ENCODE data around the gene EML6. TPM values are rescaled to one million over a fixed set of nuclear protein-coding genes. Genes with fewer than 3 reads are reported as not detected.

The EML6 gene
- total and polyA plus RNA-seq, 2 of the 13 experiments (the other 11 are each of a cell fraction or from before 2014, with no cell fraction given), result 17.2 to 32.4 TPM

DNA sequence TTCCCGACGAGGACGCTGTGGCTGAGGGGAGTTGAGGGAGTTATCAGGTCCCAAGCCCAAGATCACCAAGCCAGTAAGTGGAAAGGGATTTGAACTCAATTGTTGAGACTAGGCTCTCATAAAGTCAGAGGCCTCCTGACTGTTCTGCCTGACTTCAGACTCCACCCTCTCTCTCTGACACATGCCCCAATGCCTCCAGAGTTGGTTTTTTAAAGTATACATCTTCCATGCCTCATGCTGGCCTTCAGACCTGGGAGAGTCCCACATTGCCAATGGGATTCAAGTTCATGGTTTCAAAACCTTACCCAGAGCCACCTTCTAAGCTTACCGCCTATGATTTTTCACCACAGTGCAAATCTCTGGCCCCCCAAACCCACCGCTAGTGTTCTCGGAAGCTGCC, 226.0 kb downstream of the EML6 start:
- FAIRE-seq, result no peak

GRCh38 chr2:54950811-54951210, 227.3 kb downstream of the EML6 start:
- ChIA-PET POLR2A (no interaction called here), CTCF (ENCODE audit: low intra/inter-chr PET ratio, low total read pairs) (no interaction called here)
- H3K9me3 ChIP-seq (ENCODE audit: low read length), result no peaks in the 10 kb centered on the region
- DNase-seq (ENCODE audit: low spot score) (no peak), ATAC-seq (no peak), FAIRE-seq (no peak)
- in situ Hi-C loops (cut with HindIII; ENCODE audit: extremely low pct_ligation_motif_present, low pct_unique_long_range_greater_than_20kb) (no loop called here), intact Hi-C loops (cut with micrococcal nuclease; ENCODE audit: unreplicated experiment) (no loop called here)
- no peak overlapping the region for H3K27ac ChIP-seq (ENCODE audit: extremely low read length, insufficient read depth, low read length)
- no TSS peak for BruUV-seq (replicated peaks)
- H3K4me2 ChIP-seq (ENCODE audit: low read depth, low read length), result no peak overlapping the region
- 0 out of 5 replicates have a peak, but pooled peaks cover 0 to 1% of the 10 kb centered on the region in 2 experiments for H3K36me3 ChIP-seq (replicated peaks in 1 of 2; ENCODE audit: control insufficient read depth in 1 of 2, insufficient read depth in 2 of 2, low read length in 2 of 2)
- no peak overlapping the region for H3K4me3 ChIP-seq (replicated peaks in 1 of 3; ENCODE audit: insufficient read depth in 1 of 3, low read depth in 2 of 3, low read length in 3 of 3)
- no peaks in the 10 kb centered on the region for H3K79me2 ChIP-seq (ENCODE audit: insufficient read depth, low read length)
- H3K27me3 ChIP-seq (ENCODE audit: control insufficient read depth in 1 of 2, insufficient read depth in 2 of 2, low read length in 2 of 2), result no peaks in the 10 kb centered on the region
- WGBS (ENCODE audit: low lambda C conversion rate), result 93% methylated on average over 3 of the region's 3 CpGs
- H3K9ac ChIP-seq (ENCODE audit: insufficient read depth, low read depth, low read length), result no peak overlapping the region
- H4K20me1 ChIP-seq (ENCODE audit: insufficient read depth, low read length), result no peaks in the 10 kb centered on the region
- H2AFZ ChIP-seq (ENCODE audit: low read length), result no peak overlapping the region
- H3K4me1 ChIP-seq (ENCODE audit: insufficient read depth, low read length), result peaks cover 12% of the 10 kb centered on the region
- TF ChIP-seq, protein P1, sequence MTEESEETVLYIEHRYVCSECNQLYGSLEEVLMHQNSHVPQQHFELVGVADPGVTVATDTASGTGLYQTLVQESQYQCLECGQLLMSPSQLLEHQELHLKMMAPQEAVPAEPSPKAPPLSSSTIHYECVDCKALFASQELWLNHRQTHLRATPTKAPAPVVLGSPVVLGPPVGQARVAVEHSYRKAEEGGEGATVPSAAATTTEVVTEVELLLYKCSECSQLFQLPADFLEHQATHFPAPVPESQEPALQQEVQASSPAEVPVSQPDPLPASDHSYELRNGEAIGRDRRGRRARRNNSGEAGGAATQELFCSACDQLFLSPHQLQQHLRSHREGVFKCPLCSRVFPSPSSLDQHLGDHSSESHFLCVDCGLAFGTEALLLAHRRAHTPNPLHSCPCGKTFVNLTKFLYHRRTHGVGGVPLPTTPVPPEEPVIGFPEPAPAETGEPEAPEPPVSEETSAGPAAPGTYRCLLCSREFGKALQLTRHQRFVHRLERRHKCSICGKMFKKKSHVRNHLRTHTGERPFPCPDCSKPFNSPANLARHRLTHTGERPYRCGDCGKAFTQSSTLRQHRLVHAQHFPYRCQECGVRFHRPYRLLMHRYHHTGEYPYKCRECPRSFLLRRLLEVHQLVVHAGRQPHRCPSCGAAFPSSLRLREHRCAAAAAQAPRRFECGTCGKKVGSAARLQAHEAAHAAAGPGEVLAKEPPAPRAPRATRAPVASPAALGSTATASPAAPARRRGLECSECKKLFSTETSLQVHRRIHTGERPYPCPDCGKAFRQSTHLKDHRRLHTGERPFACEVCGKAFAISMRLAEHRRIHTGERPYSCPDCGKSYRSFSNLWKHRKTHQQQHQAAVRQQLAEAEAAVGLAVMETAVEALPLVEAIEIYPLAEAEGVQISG (CRISPR knock-in tag; IDR thresholded peaks at IDR 0.05), result no peak
- TF ChIP-seq ZNF614 (CRISPR knock-in tag; IDR thresholded peaks at IDR 0.05; ENCODE audit: borderline replicate concordance), result no peak
- no peak for TF ChIP-seq GPN1 (CRISPR knock-in tag; IDR thresholded peaks at IDR 0.05; ENCODE audit: borderline replicate concordance)
- TF ChIP-seq MLLT10 (CRISPR knock-in tag; IDR thresholded peaks at IDR 0.05), result no peak
- TF ChIP-seq SRSF1 (optimal IDR thresholded peaks at IDR 0.05; ENCODE audit: low read depth, low read length), result no peak
- no peak for TF ChIP-seq RARA (CRISPR knock-in tag; IDR thresholded peaks at IDR 0.05)
- TF ChIP-seq SIX1 (CRISPR knock-in tag; IDR thresholded peaks at IDR 0.05; ENCODE audit: borderline replicate concordance), result no peak
- TF ChIP-seq, protein P2, sequence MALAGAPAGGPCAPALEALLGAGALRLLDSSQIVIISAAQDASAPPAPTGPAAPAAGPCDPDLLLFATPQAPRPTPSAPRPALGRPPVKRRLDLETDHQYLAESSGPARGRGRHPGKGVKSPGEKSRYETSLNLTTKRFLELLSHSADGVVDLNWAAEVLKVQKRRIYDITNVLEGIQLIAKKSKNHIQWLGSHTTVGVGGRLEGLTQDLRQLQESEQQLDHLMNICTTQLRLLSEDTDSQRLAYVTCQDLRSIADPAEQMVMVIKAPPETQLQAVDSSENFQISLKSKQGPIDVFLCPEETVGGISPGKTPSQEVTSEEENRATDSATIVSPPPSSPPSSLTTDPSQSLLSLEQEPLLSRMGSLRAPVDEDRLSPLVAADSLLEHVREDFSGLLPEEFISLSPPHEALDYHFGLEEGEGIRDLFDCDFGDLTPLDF (CRISPR knock-in tag; IDR thresholded peaks at IDR 0.05), result no peak
- TF ChIP-seq, protein P3, sequence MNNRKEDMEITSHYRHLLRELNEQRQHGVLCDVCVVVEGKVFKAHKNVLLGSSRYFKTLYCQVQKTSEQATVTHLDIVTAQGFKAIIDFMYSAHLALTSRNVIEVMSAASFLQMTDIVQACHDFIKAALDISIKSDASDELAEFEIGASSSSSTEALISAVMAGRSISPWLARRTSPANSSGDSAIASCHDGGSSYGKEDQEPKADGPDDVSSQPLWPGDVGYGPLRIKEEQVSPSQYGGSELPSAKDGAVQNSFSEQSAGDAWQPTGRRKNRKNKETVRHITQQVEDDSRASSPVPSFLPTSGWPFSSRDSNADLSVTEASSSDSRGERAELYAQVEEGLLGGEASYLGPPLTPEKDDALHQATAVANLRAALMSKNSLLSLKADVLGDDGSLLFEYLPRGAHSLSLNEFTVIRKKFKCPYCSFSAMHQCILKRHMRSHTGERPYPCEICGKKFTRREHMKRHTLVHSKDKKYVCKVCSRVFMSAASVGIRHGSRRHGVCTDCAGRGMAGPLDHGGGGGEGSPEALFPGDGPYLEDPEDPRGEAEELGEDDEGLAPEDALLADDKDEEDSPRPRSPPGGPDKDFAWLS (CRISPR knock-in tag; IDR thresholded peaks at IDR 0.05; ENCODE audit: borderline replicate concordance), result no peak
- TF ChIP-seq ZNF780A (CRISPR knock-in tag; IDR thresholded peaks at IDR 0.05), result no peak
- no peak for TF ChIP-seq ZSCAN9 (CRISPR knock-in tag; IDR thresholded peaks at IDR 0.05; ENCODE audit: borderline replicate concordance)
- TF ChIP-seq ZNF597 (CRISPR knock-in tag; IDR thresholded peaks at IDR 0.05), result no peak

More for the DNA sequence above, 226.0 kb downstream of the EML6 start:
- Histone ChIP-seq H2AFZ (ENCODE audit: low read length) (no peak overlapping the region), H3K79me2 (ENCODE audit: insufficient read depth, low read length) (no peaks in the 10 kb centered on the region), H3K9me3 (ENCODE audit: low read length) (no peaks in the 10 kb centered on the region), H3K9ac (ENCODE audit: insufficient read depth, low read depth, low read length) (no peak overlapping the region), H3K27me3 (ENCODE audit: control insufficient read depth in 1 of 2, insufficient read depth in 2 of 2, low read length in 2 of 2) (no peaks in the 10 kb centered on the region), H3K27ac (ENCODE audit: extremely low read length, insufficient read depth, low read length) (no peak overlapping the region), H3K36me3 (replicated peaks in 1 of 2; ENCODE audit: control insufficient read depth in 1 of 2, insufficient read depth in 2 of 2, low read length in 2 of 2) (no peaks in the 10 kb centered on the region), H4K20me1 (ENCODE audit: insufficient read depth, low read length) (no peaks in the 10 kb centered on the region), H3K4me3 (replicated peaks in 1 of 3; ENCODE audit: insufficient read depth in 1 of 3, low read depth in 2 of 3, low read length in 3 of 3) (no peak overlapping the region), H3K4me1 (ENCODE audit: insufficient read depth, low read length) (peaks cover 13% of the 10 kb centered on the region), H3K4me2 (ENCODE audit: low read depth, low read length) (no peak overlapping the region)
- ChIA-PET POLR2A (no interaction called here), CTCF (ENCODE audit: low intra/inter-chr PET ratio, low total read pairs) (no interaction called here)
- no TSS peak for BruUV-seq (replicated peaks)
- ATAC-seq, result no peak
- no peak for DNase-seq (ENCODE audit: low spot score)
- intact Hi-C loops (cut with micrococcal nuclease; ENCODE audit: unreplicated experiment) (no loop called here), in situ Hi-C loops (cut with HindIII; ENCODE audit: extremely low pct_ligation_motif_present, low pct_unique_long_range_greater_than_20kb) (no loop called here)
- TF ChIP-seq ZBTB1 (CRISPR knock-in tag; IDR thresholded peaks at IDR 0.05; ENCODE audit: borderline replicate concordance) (no peak), TEAD3 (CRISPR knock-in tag; optimal IDR thresholded peaks at IDR 0.05; ENCODE audit: borderline replicate concordance) (no peak)
- WGBS (ENCODE audit: low lambda C conversion rate), result 97% methylated on average over 6 of the region's 6 CpGs
